HL-60/S4 treated with phorbol 12-myristate 13-acetate at 8.2 ng/mL for 4 days and 3 days (cell line): Measurements from ENCODE around the gene CDC42SE1.

Experiments used
- in situ Hi-C: fragments of 300-500 bp; cut with MboI; formaldehyde crosslinking; loops from 2 replicates; pipeline ENCODE4 v1.15.0; 2022; ENCODE audit warnings: low sequenced_read_pairs

The CDC42SE1 gene

DNA sequence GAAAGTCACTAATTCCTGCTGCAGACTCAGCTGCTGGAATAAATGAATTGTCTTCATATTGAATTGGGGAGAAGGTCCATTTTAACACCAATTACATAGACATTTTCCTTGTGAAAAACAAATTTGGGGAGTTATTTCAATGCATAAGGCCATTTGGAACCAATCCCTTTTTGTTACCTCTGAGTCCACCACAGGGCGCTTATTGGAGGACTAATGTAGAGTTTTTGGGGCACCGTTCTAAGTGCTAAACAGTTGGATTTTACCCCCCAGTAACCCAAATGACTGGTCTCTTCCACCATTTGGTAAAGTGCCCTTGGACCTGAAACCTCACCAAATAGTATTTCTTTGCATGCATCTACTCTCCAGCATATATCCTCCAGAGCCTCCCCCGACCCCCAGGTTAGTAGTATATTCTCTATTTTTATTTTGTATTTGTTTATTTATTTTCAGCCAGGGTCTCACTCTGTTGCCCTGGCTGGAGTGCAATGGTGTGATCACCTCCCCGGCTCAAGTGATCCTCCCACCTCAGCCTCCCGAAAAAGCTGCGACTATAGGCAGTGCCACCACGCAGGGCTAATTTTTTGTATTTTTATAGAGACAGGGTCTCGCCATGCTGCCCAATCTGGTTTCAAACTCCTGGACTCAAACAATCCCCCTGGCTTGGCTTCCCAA lies 49.6 kb downstream of the CDC42SE1 start:
- in situ Hi-C loops, result no loop called here

DNA sequence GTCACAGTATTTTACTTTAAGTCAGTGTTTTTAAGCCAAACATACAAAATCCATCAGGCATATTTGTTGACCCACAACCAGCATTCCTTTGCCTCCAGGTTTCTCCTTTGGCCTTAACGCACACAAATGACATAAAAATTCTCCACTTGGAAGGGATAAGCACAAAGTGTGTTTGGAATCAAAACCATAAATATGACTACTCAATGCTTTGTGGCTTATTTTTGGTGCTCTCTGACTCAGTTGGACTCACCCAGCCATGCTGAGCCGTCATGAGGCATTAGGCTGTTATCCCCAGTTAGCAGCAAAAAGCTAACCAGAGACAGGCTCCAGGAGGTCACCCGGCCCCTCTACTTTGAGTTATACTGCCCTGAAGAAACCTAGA lies 50.2 kb downstream of the CDC42SE1 start:
- in situ Hi-C loops, result no loop called here

DNA sequence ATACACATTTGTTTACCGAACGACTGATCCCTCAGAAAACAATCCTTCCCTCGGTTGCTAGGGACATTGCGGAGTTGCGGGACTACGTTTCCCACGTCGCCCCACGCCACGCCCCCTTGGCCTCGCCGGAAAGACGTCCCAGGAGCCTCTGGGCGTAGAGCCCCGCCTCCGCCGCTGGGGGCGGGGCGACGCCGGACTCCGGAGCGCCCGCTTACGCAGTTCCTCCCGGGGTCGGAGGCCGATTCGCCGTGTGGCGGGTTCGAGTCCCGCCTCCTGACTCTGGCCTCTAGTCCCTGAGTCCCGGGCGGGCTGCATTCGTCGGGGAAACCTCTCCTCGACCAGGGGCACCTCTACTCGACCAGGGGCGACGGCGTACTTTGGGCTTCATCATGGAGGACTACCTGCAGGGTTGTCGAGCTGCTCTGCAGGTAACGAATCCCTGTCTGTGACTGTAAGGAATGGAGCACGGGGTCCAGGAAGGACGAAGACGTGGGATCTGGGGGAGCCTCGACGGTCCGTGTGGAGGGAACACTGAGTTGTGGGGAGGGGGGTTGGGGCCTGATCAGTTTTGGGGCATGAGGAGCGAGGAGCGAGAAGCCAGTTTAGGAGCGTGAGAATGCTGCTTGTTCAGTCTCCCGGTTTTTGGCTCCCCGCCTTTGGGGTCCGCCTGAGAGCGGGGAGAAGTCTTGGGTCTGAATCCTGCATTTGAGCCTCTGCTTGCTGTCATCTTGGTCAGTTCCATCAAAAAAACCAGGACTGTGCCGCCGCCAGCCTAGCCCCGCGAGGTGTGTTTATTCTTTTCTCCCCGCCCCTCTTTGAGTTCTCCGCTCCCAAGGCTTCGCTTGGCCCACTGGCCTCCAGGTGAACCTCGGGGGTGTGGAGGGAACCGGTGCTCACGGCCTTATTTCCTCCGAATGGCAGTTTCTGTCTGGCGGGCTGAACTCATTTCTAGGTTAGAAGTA lies 50.9 kb downstream of the CDC42SE1 start, which contains the start of gene PRUNE1:
Gene PRUNE1 (plus strand): TSS at position 206 of the 962 bp plus-strand sequence. CDS start 184 bp downstream, at position 390.
- in situ Hi-C loops, result no loop called here

DNA sequence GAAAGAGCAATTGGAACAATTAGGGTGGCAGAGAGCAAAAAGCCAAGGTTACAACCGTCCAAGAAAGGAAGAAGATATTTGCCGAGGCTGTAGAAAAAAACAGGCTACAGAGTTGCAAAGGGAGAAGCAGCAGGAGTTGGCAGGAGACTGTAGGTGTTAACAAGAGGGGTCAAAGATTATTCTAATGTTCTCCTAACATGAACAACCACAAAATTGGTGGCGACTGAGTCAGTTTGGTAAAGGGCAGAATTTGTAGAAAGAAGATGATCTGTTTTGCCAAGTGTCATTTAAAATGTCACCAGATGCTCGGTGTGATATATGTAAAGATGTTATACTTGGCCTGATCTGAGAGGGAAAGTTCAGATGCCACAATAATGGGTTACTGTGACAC lies 51.6 kb downstream of the CDC42SE1 start:
- in situ Hi-C loops, result no loop called here

DNA sequence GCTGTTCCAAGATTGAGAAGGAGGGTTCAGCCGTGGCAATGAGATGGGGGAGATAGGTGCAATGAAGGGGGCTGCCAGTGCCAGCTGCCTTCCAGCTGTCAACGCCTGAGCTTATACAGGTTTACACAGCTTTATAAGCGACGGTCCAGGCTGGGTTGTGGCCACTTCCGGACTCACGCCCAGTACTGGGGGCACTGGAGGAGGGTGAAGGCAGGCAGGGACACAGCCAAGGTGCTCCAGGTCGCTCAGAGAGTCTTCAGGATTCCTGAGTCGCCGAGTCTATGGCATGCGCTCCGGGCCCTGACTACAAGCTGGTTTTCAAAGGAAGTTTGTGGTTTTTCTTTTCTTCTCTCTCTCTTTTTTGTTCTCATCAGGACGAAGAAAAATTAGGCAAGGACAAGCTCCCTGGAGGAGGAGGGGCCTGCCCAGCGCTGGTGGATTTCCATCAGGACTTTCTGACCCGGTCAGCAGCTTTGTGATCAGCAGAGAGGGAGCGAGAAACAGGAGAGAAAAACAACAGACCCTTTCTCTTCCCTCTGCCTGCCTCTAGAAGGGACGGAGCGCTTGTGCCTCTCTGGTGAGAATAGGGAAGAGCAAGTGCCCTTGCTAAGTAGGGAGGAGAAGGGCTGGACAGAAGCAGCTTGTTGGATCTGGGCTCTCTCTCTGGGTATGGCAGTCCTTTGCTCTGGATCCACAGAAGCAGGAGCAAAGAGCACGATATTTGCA lies 52.9 kb downstream of the CDC42SE1 start, which contains the start of gene MINDY1:
Gene MINDY1 (minus strand): TSS at position 576 of the 726 bp plus-strand sequence. CDS start 4,285 bp downstream, outside the sequence.
- in situ Hi-C loops, result no loop called here

DNA sequence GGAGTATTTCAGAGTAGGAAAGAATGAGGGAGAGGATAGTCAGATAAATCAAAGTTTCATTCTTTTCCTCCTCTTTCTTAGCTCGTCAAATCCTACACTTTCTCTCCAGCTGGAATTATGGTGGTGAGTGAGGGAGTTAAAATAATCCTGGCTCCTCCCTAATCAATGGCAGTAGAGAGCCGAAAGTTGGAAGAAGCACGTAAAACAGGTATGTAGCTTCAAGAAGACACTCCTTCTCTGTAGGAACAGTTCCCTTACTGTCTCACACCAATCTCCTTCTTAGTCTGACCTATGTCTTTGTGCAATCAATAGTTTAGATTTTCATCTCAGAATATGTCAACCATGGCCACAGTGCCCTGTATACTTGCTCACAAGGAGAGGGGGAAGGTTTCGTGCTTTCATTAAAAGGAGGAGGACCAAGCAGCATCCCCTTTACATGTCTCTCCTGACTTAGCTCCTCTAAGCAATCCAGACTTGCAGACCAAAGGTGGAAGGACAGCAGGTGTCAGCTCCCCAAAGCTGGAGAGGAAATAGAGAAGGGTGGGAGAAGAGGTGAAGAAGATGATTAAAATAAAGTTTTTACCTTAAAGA lies 53.6 kb downstream of the CDC42SE1 start:
- in situ Hi-C loops, result no loop called here

DNA sequence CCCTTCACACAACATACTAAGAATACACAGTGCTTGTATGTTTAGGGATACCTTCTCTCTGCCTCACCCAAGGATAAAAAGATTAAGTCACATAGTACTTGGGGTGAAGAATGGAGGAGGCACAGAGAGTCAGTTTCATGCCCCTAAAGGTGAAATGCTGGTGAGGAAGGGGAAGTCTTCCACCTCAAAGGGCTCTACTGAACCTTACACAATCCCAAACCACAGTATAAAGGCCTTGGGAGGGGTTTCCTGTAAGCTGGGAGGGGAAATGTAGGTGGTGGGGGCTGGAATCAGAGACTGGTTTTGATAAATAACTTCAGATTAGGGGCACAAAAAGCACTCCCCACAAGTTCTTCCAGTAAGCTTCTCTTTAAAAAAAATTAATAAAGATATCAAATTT lies 56.2 kb downstream of the CDC42SE1 start:
- in situ Hi-C loops, result no loop called here

DNA sequence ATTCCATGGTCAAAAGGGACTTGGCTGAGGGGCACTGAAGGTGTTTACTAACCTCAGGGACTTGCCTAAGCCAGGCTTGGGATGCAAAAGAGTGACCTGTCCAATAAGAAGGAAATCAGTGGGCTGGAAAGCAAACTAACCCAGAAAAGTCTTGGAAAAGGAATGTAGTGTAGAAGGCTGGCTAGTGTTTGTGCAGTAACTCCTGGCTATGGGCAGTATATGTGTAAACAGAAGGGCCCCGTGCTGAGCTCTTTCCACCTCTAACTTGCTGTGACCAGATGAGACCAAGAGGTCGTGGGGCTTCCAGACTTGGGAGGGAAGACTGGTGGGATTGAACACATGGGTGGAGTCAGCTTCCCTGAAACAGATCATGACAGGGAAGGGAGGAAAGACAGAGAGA lies 56.8 kb downstream of the CDC42SE1 start:
- in situ Hi-C loops, result no loop called here

DNA sequence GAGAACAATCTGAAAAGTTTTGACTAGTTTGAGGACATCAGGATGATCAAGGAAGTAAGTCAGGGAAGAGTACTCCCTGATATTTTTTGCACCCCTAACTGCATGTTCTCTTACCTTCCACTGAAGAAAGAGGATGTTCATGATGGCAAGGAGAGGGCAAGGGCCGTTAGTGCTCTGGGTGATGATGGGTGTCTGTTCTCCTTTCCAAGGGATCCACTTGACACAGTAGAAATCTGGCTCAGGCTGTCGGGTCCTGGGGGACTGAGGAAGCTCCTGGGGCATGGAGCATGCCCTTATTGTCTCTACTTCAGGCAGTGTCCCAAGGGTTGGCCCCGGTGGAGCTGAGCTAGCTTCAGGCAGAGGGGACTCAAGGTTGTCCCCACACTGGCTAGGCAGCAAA lies 57.4 kb downstream of the CDC42SE1 start:
- in situ Hi-C loops, result no loop called here

DNA sequence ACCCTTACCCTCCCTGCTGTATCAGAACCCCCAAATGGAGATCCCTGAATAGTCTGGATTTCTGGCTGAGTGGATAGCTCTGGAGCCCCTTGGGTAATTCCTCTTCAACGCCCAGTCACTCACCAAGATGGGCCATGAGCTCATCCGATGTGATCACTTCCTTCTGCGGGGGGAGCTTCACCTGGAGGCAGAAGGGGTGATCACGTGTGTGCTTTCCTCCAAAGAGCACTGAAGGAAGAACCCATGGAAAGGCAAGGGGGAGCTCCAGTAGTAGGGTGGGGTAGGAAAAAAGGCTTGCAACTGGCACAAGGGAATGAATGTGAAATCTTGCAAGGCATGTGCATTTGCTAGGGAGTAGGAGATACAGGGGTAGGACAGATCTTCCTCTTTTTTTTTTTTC lies 57.8 kb downstream of the CDC42SE1 start:
- in situ Hi-C loops, result no loop called here
